Measurements from ENCODE around the gene ELMOD3.
A peak's percentile ranks its signal among the peaks of the same experiment; 100 is the strongest.
"Not testable (repeated sequence)": the region's sequence is repeated elsewhere in the genome, so short reads cannot be mapped to it uniquely, and the experiment has no call there.

ELMOD3 gene

GRCh38 chr2:85377083-85377482, 22.5 kb downstream of the ELMOD3 start:
- no peak for DNase-seq

GRCh38 chr2:85378257-85378656, 23.7 kb downstream of the ELMOD3 start:
- no peak for DNase-seq

GRCh38 chr2:85380048-85380447, 25.5 kb downstream of the ELMOD3 start:
- no peak for DNase-seq

- DNase-seq, result not testable (repeated sequence)
Observed at GRCh38 chr2:85383151-85383550, 28.6 kb downstream of the ELMOD3 start.

- no peak for DNase-seq
Observed at GRCh38 chr2:85383850-85384249, 29.3 kb downstream of the ELMOD3 start.

GRCh38 chr2:85385746-85386145, 31.2 kb downstream of the ELMOD3 start:
- DNase-seq, result no peak

GRCh38 chr2:85387754-85388153, 33.2 kb downstream of the ELMOD3 start:
- no peak for DNase-seq

- DNase-seq, result no peak
Observed at GRCh38 chr2:85388878-85389538, 34.4 kb downstream of the ELMOD3 start.

GRCh38 chr2:85390941-85391669, 36.5 kb downstream of the ELMOD3 start:
- DNase-seq, result peak; percentile 6

GRCh38 chr2:85393836-85394235, 39.3 kb downstream of the ELMOD3 start:
- no peak for DNase-seq

GRCh38 chr2:85394261-85394681, 39.7 kb downstream of the ELMOD3 start:
- no peak for DNase-seq

GRCh38 chr2:85394976-85395375, 40.4 kb downstream of the ELMOD3 start:
- DNase-seq, result no peak

GRCh38 chr2:85395912-85396475, 41.4 kb downstream of the ELMOD3 start:
- no peak for DNase-seq

- DNase-seq, result no peak
Observed at GRCh38 chr2:85396531-85397470, 42.2 kb downstream of the ELMOD3 start.

GRCh38 chr2:85397925-85398331, 43.4 kb downstream of the ELMOD3 start:
- DNase-seq, result no peak

- DNase-seq, result no peak
Observed at GRCh38 chr2:85398426-85399182, 44.0 kb downstream of the ELMOD3 start.

- no peak for DNase-seq
Observed at GRCh38 chr2:85399183-85399455, 44.5 kb downstream of the ELMOD3 start.

GRCh38 chr2:85400023-85400422, 45.5 kb downstream of the ELMOD3 start:
- DNase-seq, result no peak

GRCh38 chr2:85400541-85401463, 46.2 kb downstream of the ELMOD3 start:
- no peak for DNase-seq

- no peak for DNase-seq
Observed at GRCh38 chr2:85401464-85401805, 46.9 kb downstream of the ELMOD3 start.

- no peak for DNase-seq
Observed at GRCh38 chr2:85401844-85402243, 47.3 kb downstream of the ELMOD3 start.

Measured in NCI-H146 (cell line).